Left ventricle myocardium inferior (tissue), 1 donor: Measurements from ENCODE around the gene ACER3. TPM values are rescaled to one million over a fixed set of nuclear protein-coding genes. Genes with fewer than 3 reads are reported as not detected.

ENCODE experiments used
- DNase-seq: peaks from one replicate; pipeline ENCODE4 v3.0.0-alpha.2; 2020
- H3K27ac ChIP-seq: fragments of 200-600 bp; replicated peaks from 2 replicates; pipeline ENCODE4 v1.8.0; 2021
- H3K27me3 ChIP-seq: fragments of 200-600 bp; 2 replicates; pipeline ENCODE4 v1.8.0; 2021; ENCODE audit warnings: low read depth
- H3K36me3 ChIP-seq: fragments of 200-600 bp; 2 replicates; pipeline ENCODE4 v1.8.0; 2021
- H3K4me1 ChIP-seq: fragments of 200-600 bp; 2 replicates; pipeline ENCODE4 v1.8.0; 2021
- H3K4me3 ChIP-seq: fragments of 200-600 bp; 2 replicates; pipeline ENCODE4 v1.8.0; 2021; ENCODE audit warnings: mild to moderate bottlenecking, moderate library complexity
- H3K9me3 ChIP-seq: fragments of 200-600 bp; replicated peaks from 2 replicates; pipeline ENCODE4 v1.8.0; 2021
- CTCF ChIP-seq: fragments of 200-600 bp; IDR thresholded peaks from 2 replicates; pipeline ENCODE4 v1.8.0; 2021; ENCODE audit warnings: antibody characterized with exemption, mild to moderate bottlenecking, borderline replicate concordance
- intact Hi-C: fragments of 100-400 bp; cut with micrococcal nuclease; formaldehyde crosslinking; loops from one replicate; pipeline ENCODE4 v1.11.0; 2022
- total RNA-seq: library from RNA; stranded (reverse); fragmentation: NEBNext Ultra II Directional; extraction: Animal tissue kit (Norgen Biotek cat#: 25700); gene quantifications from one replicate; pipeline ENCODE4 v1.2.1, GENCODE V29; 2021
- donor health status: DM: no; HTN: yes; CAD: no; lungs with severe emphysema.

The ACER3 gene
- total RNA-seq, 1 donor from 2014 or later = 8.5 TPM

DNA sequence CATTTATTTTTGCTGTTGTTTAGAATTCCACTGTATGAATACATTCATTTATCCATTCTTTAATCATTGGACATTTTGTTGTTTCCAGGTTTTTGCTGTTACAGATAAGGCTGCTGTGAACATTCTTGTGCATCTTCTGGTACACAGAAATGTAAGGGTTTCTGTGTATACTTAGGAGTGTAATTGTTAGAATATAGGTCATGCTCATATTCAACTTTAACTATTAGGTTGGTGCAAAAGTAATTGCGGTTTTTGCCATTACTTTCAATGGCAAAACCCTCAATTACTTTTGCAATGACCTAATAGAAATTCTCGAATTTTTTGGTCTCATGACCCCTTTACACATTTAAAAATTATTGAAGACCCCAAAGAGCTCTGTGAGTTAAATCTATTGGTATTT is 17.3 kb downstream of the ACER3 start:
- Histone ChIP-seq H3K36me3 (no peaks in the 10 kb centered on the region), H3K4me3 (no peak overlapping the region), H3K9me3 (no peaks in the 10 kb centered on the region), H3K4me1 (peaks cover 19% of the 10 kb centered on the region), H3K27ac (no peak overlapping the region), H3K27me3 (no peaks in the 10 kb centered on the region)
- no peak for TF ChIP-seq CTCF
- intact Hi-C loops = no loop called here
- no peak for DNase-seq

- Histone ChIP-seq H3K36me3 (no peaks in the 10 kb centered on the region), H3K9me3 (no peaks in the 10 kb centered on the region), H3K4me3 (no peak overlapping the region), H3K27me3 (no peaks in the 10 kb centered on the region), H3K4me1 (peaks cover 25% of the 10 kb centered on the region), H3K27ac (no peak overlapping the region)
- no peak for DNase-seq
- TF ChIP-seq CTCF = no peak
- intact Hi-C loops = no loop called here
Observed at GRCh38 chr11:76880314-76880713, 19.6 kb downstream of the ACER3 start.

DNA sequence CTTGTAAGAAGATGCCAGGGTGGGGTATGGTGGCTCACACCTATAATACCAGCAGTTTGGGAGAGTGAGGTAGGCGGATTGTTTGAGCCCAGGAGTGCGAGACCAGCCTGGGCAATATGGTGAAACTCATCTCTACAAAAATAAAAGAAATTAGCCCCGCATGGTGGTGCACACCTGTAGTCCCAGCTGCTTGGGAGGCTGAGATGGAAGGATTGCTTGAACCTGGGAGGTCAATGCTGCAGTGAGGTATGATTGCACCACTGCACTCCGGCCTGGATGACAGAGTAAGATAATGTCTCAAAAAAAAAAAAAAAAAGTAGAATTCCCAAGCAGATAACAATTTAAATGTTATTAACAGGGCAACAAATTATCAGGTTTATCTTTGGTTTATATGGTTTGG is 20.2 kb downstream of the ACER3 start:
- H3K9me3 ChIP-seq = no peaks in the 10 kb centered on the region
- H3K4me1 ChIP-seq = peaks cover 29% of the 10 kb centered on the region
- DNase-seq = no peak
- H3K36me3 ChIP-seq = no peaks in the 10 kb centered on the region
- intact Hi-C loops = no loop called here
- TF ChIP-seq CTCF = no peak
- H3K27ac ChIP-seq = no peak overlapping the region
- H3K27me3 ChIP-seq = no peaks in the 10 kb centered on the region
- no peak overlapping the region for H3K4me3 ChIP-seq

DNA sequence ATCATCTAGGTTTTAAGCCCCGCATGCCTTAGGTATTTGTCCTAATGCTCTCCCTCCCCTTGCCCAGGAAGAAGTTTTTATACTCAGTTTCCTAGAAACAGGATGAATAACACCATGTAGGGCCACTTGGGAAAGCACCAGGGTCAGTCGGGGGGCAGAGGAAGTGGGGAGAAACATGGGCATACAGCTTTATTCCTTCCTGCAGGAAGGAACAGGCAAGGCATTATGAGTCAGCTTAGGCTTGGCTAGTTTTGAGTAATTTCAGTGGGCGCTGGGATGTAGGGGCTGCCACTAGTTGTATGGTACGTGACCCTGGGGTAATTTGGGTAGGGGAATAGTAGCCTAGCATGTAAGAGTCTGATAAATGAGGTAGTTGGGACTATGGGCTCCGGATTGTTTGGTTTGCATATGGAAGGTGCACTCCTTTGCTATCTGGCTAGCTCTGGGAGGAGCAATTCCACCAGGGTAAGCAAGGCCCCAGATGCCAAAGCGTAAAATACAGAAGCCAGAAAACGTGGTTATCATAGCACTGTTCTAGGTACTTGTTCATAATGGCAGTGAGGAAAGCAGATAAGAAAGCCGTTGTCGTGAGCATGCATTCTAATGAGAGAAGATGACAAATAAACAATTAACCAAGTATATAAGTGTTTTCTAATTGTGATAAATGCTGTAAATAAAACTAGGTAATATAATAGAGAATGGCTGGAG is 24.8 kb downstream of the ACER3 start:
- Histone ChIP-seq H3K36me3 (no peaks in the 10 kb centered on the region), H3K4me1 (peaks cover 25% of the 10 kb centered on the region), H3K9me3 (no peaks in the 10 kb centered on the region), H3K27ac (no peak overlapping the region), H3K4me3 (no peak overlapping the region), H3K27me3 (no peaks in the 10 kb centered on the region)
- intact Hi-C loops = no loop called here
- no peak for TF ChIP-seq CTCF
- DNase-seq = no peak

- intact Hi-C loops = no loop called here
- no peaks in the 10 kb centered on the region for H3K36me3 ChIP-seq
- no peaks in the 10 kb centered on the region for H3K27me3 ChIP-seq
- no peak for DNase-seq
- no peak for TF ChIP-seq CTCF
- peaks cover 35% of the 10 kb centered on the region for H3K4me1 ChIP-seq
- no peak overlapping the region for H3K4me3 ChIP-seq
- no peak overlapping the region for H3K27ac ChIP-seq
- H3K9me3 ChIP-seq = no peaks in the 10 kb centered on the region
Observed at GRCh38 chr11:76888989-76889388, 28.3 kb downstream of the ACER3 start.
